WTC11 (cell line): ENCODE results near the gene GIPC3.

Source experiments
- CTCF ChIP-seq: fragments of 200-600 bp; IDR thresholded peaks from 2 replicates; pipeline ENCODE4 v1.8.0; 2022; ENCODE audit warnings: antibody characterized with exemption
- FOXP1 ChIP-seq: sonication (generic); formaldehyde crosslinking; IDR thresholded peaks from 2 replicates; pipeline ENCODE4 v1.8.0; 2022; ENCODE audit warnings: missing genetic modification reagents, mild to moderate bottlenecking, moderate library complexity, borderline replicate concordance
- HMGXB4 ChIP-seq: sonication (generic); formaldehyde crosslinking; IDR thresholded peaks from 2 replicates; pipeline ENCODE4 v1.8.1; 2023; ENCODE audit warnings: mild to moderate bottlenecking, moderate library complexity, missing genetic modification reagents
- JUN ChIP-seq: sonication (generic); formaldehyde crosslinking; IDR thresholded peaks from 2 replicates; pipeline ENCODE4 v1.8.0; 2023; ENCODE audit warnings: mild to moderate bottlenecking, missing genetic modification reagents
- MAX ChIP-seq: sonication (generic); formaldehyde crosslinking; IDR thresholded peaks from 2 replicates; pipeline ENCODE4 v1.8.0; 2022; ENCODE audit warnings: mild to moderate bottlenecking, missing genetic modification reagents
- NFE2L1 ChIP-seq: sonication (generic); formaldehyde crosslinking; IDR thresholded peaks from 2 replicates; pipeline ENCODE4 v1.8.1; 2023; ENCODE audit warnings: missing genetic modification reagents
- NFYB ChIP-seq: sonication (generic); formaldehyde crosslinking; conservative IDR thresholded peaks from 2 replicates; pipeline ENCODE4 v1.8.0; 2022; ENCODE audit warnings: low read depth, missing genetic modification reagents
- USF2 ChIP-seq: sonication (generic); formaldehyde crosslinking; IDR thresholded peaks from 2 replicates; pipeline ENCODE4 v1.8.1; 2023; ENCODE audit warnings: mild to moderate bottlenecking, missing genetic modification reagents, moderate library complexity
- ZNF423 ChIP-seq: fragments of 250-450 bp; sonication (Bioruptor Pico); IDR thresholded peaks from 2 replicates; pipeline ENCODE4 v2.1.2; 2022; ENCODE audit warnings: mild to moderate bottlenecking, moderate library complexity

GRCh38 chr19:3578390-3578789 is 6.9 kb upstream of the GIPC3 start:
- no peak for TF ChIP-seq ZNF423 (CRISPR knock-in tag)
- TF ChIP-seq CTCF: no peak
- TF ChIP-seq USF2: no peak
- TF ChIP-seq NFE2L1 (CRISPR knock-in tag): no peak
- TF ChIP-seq HMGXB4 (CRISPR knock-in tag): no peak
- TF ChIP-seq MAX (CRISPR knock-in tag): no peak
- no peak for TF ChIP-seq JUN (CRISPR knock-in tag)
- no peak for TF ChIP-seq FOXP1 (CRISPR knock-in tag)
- TF ChIP-seq NFYB (CRISPR knock-in tag): no peak
